Adrenal gland (tissue), 12 donors: ENCODE data around the gene RXFP3. TPM values are rescaled to one million over a fixed set of nuclear protein-coding genes. Genes with fewer than 3 reads are reported as not detected.

ENCODE experiments used
- DNase-seq, 7 donors: peaks; one replicate each; pipeline ENCODE4 v3.0.0-alpha.2; 2019 to 2020
- H3K27ac ChIP-seq, 5 donors: fragments of 200-600 bp; sonication (generic) in 4 of 5; 1 replicate in 3 of 5; 2 replicates in 2 of 5; pipeline versions ENCODE4 v1.5.1 to v1.8.0; 2016 to 2020; ENCODE audit warnings: mild to moderate bottlenecking in 1 of 5
- H3K27me3 ChIP-seq: fragments of 200-600 bp; 2 replicates; pipeline ENCODE4 v1.8.0; 2021
- H3K36me3 ChIP-seq, 2 donors: fragments of 200-600 bp; replicated peaks in 1 of 2; 1 replicate in 1 of 2; 2 replicates in 1 of 2; pipeline versions ENCODE4 v1.5.1 to v1.8.0; 2018 to 2022
- H3K4me1 ChIP-seq, 2 donors: fragments of 200-600 bp; replicated peaks in 1 of 2; 1 replicate in 1 of 2; 2 replicates in 1 of 2; pipeline versions ENCODE4 v1.5.1 to v1.8.0; 2018 to 2021
- H3K4me3 ChIP-seq, 4 donors: fragments of 200-600 bp; sonication (generic) in 3 of 4; one replicate each; pipeline ENCODE4 v1.5.1; 2016 to 2018
- H3K9me3 ChIP-seq, 3 donors: fragments of 200-600 bp; sonication (generic) in 1 of 3; replicated peaks in 1 of 3; 1 replicate in 2 of 3; 2 replicates in 1 of 3; pipeline versions ENCODE4 v1.5.1 to v1.8.0; 2016 to 2021
- CTCF ChIP-seq, 6 experiments: fragments of 450-650 bp in 4 of 6; fragments of 200-600 bp in 2 of 6; sonication (generic) in 1 of 6; IDR thresholded peaks; 1 replicate in 5 of 6; 2 replicates in 1 of 6; pipeline versions ENCODE4 v1.5.1 to v1.8.0; 2016 to 2021; ENCODE audit warnings: antibody characterized with exemption in 6 of 6, mild to moderate bottlenecking in 2 of 6, moderate library complexity in 1 of 6
- POLR2A ChIP-seq, 2 donors: fragments of 450-650 bp; IDR thresholded peaks; one replicate each; pipeline ENCODE4 v1.6.1; 2017; ENCODE audit warnings: antibody characterized with exemption in 2 of 2, mild to moderate bottlenecking in 2 of 2, moderate library complexity in 1 of 2
- WGBS, 4 donors: extraction: QIAGEN DNeasy Blood & Tissue Kit in 2 of 4; methylation state at CpG; one replicate each; pipeline versions ENCODE4 v1.1.5 to v1.1.7; 2013 to 2017; 5-methylcytosine and 5-hydroxymethylcytosine counted together
- intact Hi-C, 2 donors: fragments of 100-400 bp; cut with DNase I; formaldehyde crosslinking; loops; one replicate each; pipeline versions ENCODE4 v1.14.1 to v1.15.0; 2022 to 2023
- polyA plus RNA-seq, 3 donors: library from polyadenylated mRNA; stranded (reverse); fragments of 200-250 nt in 2 of 3; fragments of 350-450 nt in 1 of 3; fragmentation: Illumina TruSeq in 1 of 3; extraction: RNeasy Lipid Tissue Mini Kit (QIAGEN cat#74804) in 1 of 3; gene quantifications; one replicate each; pipeline ENCODE4 v1.2.3, GENCODE V29; 2013 to 2014
- total RNA-seq, 9 donors: library from RNA; depleted of rRNA in 4 of 9; stranded (reverse); fragments of >200 nt in 4 of 9; fragments of 120-200 nt in 1 of 9; fragmentation: NEBNext Ultra II Directional in 1 of 9; extraction: Animal tissue kit (Norgen Biotek cat#: 25700) in 1 of 9; gene quantifications; one replicate each; pipeline versions ENCODE4 v1.1.0 to v1.2.4, GENCODE V29; 2013 to 2023
- donor health status: healthy with polysubstance abuse.
- donor health status: Bipolar disorder and iron deficiency.
- donor health status: DM: yes; HTN: yes; CAD: no.
- donor health status: DM: no; HTN: no; CAD: no.
- donor health status: DM: no; HTN: no; CAD: no.
- donor health status: DM: yes; HTN: yes; CAD: no.

RXFP3 gene
- total and polyA plus RNA-seq, 12 donors = 0.14 to 9.7 (median 0.63) TPM; not detected in 4

GRCh38 chr5:33927685-33928084 is 8.5 kb upstream of the RXFP3 start:
- Histone ChIP-seq H3K27me3 (no peaks in the 10 kb centered on the region), H3K36me3 (no peaks in the 10 kb centered on the region), H3K27ac (no peak overlapping the region), H3K9me3 (no peaks in the 10 kb centered on the region), H3K4me3 (no peak overlapping the region), H3K4me1 (no peaks in the 10 kb centered on the region)
- TF ChIP-seq CTCF (IDR thresholded peaks at IDR 0.05) = no peak
- TF ChIP-seq POLR2A (IDR thresholded peaks at IDR 0.05) = no peak
- intact Hi-C loops = no loop called here
- WGBS, 4 donors = 40 to 69% (median 60%) methylated on average over 4 of the region's 4 CpGs
- DNase-seq = no peak

GRCh38 chr5:33928283-33928682 is 7.9 kb upstream of the RXFP3 start:
- TF ChIP-seq CTCF (IDR thresholded peaks at IDR 0.05) (no peak), POLR2A (IDR thresholded peaks at IDR 0.05) (no peak)
- DNase-seq = no peak
- no peaks in the 10 kb centered on the region for H3K36me3 ChIP-seq
- no peaks in the 10 kb centered on the region for H3K9me3 ChIP-seq
- intact Hi-C loops = no loop called here
- no peaks in the 10 kb centered on the region for H3K27me3 ChIP-seq
- 64 to 79% (median 76%) methylated on average over 2 of the region's 2 CpGs for WGBS, 4 donors
- no peak overlapping the region for H3K27ac ChIP-seq
- no peaks in the 10 kb centered on the region for H3K4me1 ChIP-seq
- H3K4me3 ChIP-seq = no peak overlapping the region

GRCh38 chr5:33929925-33930690 is 6.1 kb upstream of the RXFP3 start:
- TF ChIP-seq CTCF (IDR thresholded peaks at IDR 0.05) (no peak), POLR2A (IDR thresholded peaks at IDR 0.05) (no peak)

GRCh38 chr5:33931136-33931535 is 5.0 kb upstream of the RXFP3 start:
- no peak for TF ChIP-seq POLR2A (IDR thresholded peaks at IDR 0.05)
- no peak for TF ChIP-seq CTCF (IDR thresholded peaks at IDR 0.05)
- H3K4me3 ChIP-seq = no peak overlapping the region
- H3K9me3 ChIP-seq = no peaks in the 10 kb centered on the region
- no peaks in the 10 kb centered on the region for H3K36me3 ChIP-seq
- DNase-seq = no peak
- no peaks in the 10 kb centered on the region for H3K27me3 ChIP-seq
- intact Hi-C loops = loop anchor here (10.0 kb wide), 3 partner anchors 76 to 496 kb away; no protein-coding TSS in a partner anchor
- H3K27ac ChIP-seq = no peak overlapping the region
- 74 to 88% (median 81%) methylated on average over 5 of the region's 5 CpGs for WGBS, 4 donors
- H3K4me1 ChIP-seq = peaks cover 0 to 9% of the 10 kb centered on the region in 2 donors

More at GRCh38 chr5:33929925-33930690, 6.1 kb upstream of the RXFP3 start:
- H3K4me1 ChIP-seq = peaks cover 0 to under 1% of the 10 kb centered on the region in 2 donors
- no peaks in the 10 kb centered on the region for H3K36me3 ChIP-seq
- no peak overlapping the region for H3K4me3 ChIP-seq
- no peak for DNase-seq
- H3K27ac ChIP-seq = no peak overlapping the region
- 77 to 94% (median 89%) methylated on average over 3 to 6 of the region's 6 CpGs for WGBS, 4 donors
- intact Hi-C loops = loop anchor here (10.0 kb wide), 3 partner anchors 75 to 495 kb away; no protein-coding TSS in a partner anchor
- no peaks in the 10 kb centered on the region for H3K9me3 ChIP-seq
- H3K27me3 ChIP-seq = no peaks in the 10 kb centered on the region
